Measurements from ENCODE around the gene APOBEC3F.

The APOBEC3F gene

DNA sequence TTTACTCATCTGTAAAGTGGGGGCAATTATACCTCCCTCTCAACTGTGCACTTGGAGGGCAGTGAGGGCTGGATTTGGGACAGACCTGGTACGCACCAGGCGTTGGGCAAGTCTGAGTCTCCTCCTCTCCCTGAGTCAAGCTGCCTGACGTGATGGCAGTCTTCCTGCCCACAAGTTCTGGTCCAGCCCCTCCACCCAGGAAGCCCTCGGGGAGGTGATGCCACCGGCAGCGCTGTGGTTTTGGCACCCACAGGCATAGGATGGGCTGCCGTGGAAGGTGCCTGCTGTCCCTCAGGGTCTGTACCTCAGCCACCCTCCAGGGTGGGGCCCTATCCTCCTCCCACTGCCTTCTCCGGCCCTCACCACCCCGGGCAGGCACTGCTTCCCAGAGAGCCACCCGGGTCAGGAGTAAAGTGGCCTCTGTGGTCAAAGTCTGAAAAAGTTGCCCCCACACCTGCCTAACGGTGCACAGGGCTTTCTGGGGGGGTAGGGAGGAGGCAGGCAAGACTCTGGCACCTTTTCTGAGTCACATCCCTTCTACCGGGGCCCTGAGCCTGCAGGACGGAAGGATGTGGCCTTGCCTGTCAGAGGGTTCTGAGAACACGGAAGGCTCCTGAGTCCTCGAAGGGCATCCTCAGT is 49.9 kb downstream of the APOBEC3F start:
- peak; percentile 44 to 70 for DNase-seq (ENCODE audit: low read depth in 1 of 2, low spot score in 1 of 2)

DNA sequence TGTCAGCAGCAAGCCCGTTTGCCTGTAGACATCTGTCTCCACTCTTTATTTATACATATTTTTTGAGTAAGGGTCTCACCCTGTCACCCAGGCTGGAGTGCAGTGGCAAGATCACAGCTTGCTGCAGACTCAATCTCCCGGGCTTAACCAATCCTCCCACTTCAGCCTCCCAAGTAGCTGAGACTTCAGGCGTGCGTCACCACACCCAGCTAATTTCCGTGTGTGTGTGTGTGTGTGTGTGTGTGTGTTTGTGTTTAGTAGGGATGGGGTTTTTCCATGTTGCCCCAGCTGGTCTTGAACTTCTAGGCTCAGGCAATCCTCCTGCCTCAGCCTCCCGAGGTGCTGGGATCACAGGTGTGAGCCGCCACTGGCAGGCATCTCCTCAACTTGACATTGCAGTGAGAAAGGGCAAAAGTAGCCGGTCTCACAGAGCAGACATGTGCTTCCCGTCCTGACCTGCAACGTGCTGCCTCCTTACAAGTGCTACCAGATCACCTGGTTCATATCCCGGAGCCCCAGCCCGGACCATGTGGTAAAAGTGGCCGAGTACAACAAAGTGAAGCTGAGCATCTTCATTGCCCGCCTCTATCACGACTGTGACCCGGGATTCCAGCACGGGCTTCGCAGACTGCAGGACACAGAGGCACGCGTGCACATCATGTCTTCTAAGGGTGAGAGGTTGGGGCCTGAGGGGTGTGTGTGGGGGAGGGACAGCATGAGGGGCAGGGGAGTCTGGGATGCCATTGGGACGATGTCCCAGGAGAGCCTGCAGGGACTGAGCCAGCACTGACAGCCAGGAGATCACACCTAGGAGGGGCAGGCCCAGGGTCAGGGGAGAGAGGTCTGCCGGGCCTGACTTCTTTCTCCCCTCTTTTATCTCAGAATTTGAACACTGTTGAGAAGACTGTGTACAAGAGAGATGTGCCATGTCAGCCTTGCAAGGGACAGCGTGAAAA is 50.7 kb downstream of the APOBEC3F start:
- no peak for DNase-seq (ENCODE audit: low read depth in 1 of 2, low spot score in 1 of 2)

DNA sequence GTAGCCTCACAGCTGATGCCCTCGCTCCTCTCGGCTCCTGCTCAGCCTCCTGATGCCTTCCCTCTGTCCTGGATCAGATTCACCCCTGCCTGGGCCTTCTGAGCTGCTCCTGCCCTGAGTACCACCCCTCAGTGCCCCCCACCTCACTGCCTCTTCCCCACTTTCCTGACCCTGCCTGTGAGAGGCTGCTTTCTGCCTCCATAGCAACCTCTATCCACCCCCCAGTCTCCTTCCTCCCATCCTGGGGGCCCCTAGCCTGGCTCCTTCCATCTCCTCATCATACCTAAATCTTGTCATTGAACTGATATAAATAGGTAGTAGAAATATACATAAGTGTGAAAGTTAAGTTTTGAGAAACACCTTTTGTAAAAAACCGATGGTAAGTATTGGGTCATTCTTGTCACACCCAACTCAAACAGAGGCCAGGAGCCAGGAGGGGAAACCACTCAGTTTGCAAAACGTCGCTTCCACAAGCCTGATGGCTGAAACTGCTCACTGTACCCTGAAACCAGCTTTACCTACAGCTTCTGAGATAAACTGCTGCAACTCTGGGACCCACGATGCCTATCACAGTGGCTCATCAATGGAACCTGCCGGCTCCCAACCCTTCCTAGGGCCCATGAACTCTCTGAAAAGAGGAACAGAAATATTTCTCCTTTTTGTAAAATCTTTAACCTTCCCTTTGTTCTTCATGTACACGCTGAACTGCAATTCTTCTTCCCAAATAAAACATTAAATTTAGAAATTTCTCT is 51.6 kb downstream of the APOBEC3F start:
- DNase-seq (ENCODE audit: low read depth in 1 of 2, low spot score in 1 of 2) = no peak

DNA sequence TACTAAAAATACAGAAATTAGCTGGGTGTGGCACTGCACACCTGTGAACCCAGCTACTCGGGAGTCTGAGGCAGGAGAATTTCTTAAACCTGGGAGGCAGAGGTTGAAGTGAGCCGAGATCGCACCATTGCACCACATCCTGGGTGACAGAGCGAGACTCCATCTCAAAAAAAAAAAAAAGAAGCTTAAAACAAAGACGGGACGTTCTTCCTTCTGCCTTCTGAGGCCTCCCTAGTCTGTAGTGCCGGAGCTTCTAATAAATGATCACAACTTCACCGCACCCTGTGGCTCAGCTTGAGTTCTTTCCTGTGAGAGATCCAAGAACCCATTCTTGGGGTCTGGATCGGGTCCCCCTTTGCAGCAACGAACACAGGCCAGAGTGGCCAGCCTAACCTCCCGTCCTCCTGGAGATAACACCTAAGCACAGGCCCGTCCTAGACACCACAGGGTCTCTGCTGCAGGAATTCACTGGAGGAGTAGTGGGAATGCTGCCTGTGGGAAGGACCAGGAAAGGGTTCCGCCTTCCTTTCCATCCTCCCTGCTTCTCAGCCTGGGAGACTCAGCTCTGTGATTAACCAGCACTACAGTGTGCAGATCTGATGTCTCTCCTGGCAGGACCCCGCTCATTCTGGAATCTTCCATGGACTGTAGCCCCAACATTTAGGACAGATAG is 54.2 kb downstream of the APOBEC3F start:
- DNase-seq (ENCODE audit: low read depth in 1 of 2, low spot score in 1 of 2) = no peak

DNA sequence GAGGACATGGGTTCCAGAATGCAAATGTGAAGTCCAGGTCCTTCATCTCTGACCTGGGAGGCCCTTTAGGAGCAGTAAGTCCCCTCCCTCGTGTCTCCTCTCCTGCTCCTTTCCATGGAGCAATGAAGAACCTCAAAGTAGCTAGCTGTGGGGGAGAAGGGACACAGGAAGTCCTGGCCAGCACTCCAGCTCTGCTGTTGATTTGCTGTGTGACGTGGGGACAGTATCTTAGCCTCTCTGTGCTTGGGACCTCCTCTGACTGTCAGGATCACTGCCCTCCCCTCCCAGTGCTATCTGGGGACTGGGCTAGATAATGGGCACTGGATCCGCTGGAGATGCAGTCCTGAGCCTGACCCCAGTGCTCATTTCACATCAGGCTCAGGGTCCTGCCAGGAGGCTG is 55.3 kb downstream of the APOBEC3F start:
- no peak for DNase-seq (ENCODE audit: low read depth in 1 of 2, low spot score in 1 of 2)

DNA sequence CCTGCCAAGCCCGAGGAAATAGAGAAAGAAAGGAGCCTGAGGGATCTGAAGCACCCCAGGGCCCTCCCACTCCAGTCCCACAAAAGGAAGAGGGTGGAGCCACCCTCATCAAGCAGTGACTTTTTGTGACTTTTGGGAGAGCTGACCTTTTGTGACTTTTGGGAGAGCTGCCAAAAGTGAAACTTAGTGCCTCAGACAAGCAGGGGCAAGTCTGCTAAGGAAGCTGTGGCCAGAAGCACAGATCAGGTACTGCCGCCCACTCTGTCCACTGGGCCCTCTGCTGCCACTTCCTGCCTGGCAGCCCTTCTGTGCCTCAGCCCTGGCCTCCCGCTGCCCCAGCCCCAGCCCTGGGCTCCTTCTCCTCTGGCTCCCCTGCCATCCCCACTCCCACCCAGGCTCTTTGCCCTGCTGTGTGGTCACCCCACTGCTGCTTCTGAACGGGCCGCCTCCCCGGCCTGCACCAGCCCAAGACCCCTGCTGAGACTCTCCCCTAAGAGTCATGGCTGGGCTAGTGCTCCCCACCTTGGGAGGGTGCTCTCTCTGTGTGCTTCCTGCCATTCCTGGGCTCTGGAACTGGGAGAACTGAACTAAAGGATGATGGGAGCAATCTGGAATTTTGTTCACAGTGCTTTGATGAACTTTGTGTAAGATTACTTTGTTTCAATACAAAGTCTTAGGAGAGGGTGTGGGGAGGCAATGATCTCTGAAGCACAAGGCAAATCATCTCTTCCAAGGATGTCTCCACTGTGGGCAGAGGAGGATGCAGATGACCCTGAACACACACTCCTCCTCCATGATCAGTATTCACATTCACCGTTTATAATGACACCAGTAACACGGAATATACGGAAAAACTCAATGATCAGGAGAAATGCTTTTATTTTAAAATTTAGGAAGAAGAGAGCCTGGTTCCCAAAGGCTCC is 56.7 kb downstream of the APOBEC3F start, which contains the start of gene APOBEC3H:
Gene APOBEC3H (plus strand): TSS at position 147 of the 923 bp plus-strand sequence. CDS start 3,035 bp downstream, outside the sequence.
- DNase-seq (ENCODE audit: low read depth in 1 of 2, low spot score in 1 of 2) = no peak

DNA sequence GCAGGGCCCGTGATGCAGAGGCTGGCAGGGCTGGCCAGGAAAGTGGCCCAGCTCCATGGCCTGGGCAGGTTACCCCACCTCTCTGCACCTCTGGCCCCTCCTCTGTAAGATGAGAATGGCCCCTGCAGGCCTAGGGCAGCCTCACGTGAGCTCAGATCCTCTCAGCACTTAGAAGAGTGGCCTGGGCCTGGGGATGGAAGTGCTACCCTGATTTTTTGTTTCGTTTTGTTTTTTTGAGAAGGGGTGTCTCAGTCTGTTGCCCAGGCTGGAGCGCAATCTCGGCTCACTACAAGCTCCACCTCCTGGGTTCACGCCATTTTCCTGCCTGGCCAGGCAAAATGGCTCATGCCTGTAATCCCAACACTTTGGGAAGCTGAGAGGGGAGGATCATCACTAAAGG is 57.4 kb downstream of the APOBEC3F start:
- DNase-seq (ENCODE audit: low read depth in 1 of 2, low spot score in 1 of 2) = no peak

DNA sequence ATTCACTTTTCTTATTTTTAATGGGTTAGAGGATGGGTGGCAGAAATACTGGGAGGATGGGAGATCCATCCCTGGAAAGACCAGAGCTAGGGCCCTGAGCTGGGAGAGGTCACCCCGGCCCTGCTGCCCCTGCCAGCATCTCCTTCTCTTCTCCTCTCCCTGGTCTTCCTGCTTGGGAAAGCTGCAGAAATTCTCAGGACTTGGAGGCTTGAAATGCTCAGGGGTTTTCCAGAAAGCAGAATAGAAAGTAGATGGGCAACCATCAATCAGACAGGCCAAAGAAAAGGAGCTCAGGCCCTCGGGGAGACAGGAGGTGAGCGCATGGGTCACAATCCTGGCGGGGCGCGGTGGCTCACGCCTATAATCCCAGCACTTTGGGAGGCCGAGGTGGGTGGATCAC is 57.9 kb downstream of the APOBEC3F start:
- DNase-seq (ENCODE audit: low read depth in 1 of 2, low spot score in 1 of 2) = no peak

DNA sequence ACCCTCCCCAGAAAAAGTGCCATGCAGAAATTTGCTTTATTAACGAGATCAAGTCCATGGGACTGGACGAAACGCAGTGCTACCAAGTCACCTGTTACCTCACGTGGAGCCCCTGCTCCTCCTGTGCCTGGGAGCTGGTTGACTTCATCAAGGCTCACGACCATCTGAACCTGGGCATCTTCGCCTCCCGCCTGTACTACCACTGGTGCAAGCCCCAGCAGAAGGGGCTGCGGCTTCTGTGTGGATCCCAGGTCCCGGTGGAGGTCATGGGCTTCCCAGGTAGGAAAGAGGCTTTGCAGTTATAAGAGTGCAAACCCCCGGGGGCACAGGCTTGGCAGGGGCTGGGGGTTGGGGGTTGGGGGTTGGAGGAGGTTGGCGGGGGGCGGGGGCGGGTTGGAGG is 60.6 kb downstream of the APOBEC3F start:
- no peak for DNase-seq (ENCODE audit: low read depth in 1 of 2, low spot score in 1 of 2)

DNA sequence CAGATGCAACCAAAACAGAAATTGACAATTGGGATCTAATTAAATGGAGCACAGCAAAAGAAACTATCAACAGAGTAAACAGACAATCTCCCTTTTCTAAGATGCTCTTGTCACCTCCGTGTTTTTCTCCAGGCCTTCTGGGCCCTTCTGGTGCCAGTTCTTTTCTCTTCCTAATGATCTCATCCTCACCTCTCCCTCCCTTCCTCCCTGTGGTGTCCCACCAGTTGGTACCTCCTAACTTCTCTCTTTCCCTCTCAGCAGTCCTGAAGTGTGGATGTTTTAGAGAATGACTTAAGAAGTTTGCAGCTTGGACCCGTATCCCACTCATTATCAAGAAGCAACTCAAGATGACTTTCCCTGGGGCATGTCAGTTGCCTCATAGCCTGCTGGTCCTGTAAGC is 62.8 kb downstream of the APOBEC3F start:
- no peak for DNase-seq (ENCODE audit: low read depth in 1 of 2, low spot score in 1 of 2)
